ENCODE data around the gene NGDN.
"Not testable (repeated sequence)": the region's sequence is repeated elsewhere in the genome, so short reads cannot be mapped to it uniquely, and the experiment has no call there.

Gene NGDN

DNA sequence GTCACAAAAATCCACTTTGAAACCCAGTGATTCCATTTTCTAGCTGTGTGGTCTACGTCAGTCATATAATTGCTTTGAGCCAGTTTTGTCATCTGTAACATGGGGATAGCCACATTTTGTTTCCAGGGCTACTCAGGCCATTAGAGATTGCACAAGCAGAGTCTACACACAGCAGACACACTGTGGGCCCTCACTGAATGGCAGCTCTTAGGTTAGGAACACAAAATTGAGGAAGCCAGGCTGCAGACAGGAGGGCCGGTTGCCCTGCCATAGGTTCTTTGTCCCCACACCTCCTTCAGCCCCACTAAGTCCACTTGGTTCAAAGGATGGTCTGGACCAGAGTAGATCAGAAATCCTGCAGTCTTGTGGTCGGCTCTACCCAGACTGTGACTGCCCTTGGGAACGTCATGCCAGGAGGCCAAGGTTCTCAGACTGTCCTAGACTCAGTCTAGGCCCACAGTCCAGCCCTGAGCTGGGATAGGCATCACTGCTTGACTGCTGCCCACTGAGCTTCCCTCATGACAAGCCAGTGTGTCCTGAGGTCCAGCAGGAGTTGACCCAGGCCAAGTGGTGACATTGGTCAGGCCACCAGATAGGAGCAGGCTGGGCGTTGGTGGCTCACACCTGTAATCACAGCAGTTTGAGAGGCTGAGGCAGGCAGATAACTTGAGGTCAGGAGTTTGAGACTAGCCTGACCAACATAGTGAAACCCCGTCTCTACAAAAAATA, 30.2 kb upstream of the NGDN start:
- DNase-seq, result no peak

GRCh38 chr14:23441076-23441475, 28.4 kb upstream of the NGDN start:
- no peak for DNase-seq

GRCh38 chr14:23442721-23443356, 26.7 kb upstream of the NGDN start:
- DNase-seq, result no peak

DNA sequence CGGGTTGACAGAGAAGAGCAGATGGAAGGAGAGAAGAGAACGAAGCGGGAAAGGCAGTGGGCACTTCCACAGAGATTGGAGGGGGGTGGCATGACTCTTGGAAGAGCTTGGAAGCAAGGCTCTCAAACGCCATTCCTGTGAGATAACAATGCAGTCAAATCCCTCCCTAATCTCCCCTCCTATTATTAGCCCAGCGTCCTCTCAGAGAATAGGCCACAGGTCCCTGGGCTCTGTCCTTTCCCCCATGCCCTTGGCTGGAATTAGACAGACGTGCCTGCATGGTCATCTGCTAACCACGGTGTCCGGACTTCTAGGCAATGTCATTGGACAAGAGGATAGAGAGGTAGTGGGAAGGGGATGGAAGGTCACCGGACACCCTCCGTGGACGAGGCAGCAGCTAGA, 26.1 kb upstream of the NGDN start:
- DNase-seq, result no peak

DNA sequence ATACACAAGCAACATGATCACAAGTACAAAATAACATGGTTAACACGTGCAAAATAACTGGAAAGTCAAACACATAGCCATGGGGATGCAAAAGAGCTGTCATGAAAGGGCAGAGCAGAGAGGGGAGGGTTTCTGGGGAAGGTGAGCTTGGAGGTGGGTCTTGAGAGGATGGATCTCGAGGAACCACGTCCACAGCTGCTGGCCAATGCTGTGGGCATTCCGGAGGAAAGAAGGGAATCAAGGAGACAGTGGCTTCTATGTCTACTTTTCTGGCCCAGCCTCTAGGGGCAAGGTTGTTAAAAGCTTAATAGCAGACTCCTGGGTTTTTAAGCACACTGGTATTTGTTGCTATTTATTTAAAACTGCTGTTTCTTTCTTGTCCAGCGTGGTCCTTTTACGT, 25.6 kb upstream of the NGDN start:
- DNase-seq, result no peak

GRCh38 chr14:23444314-23444713, 25.2 kb upstream of the NGDN start:
- DNase-seq, result no peak

GRCh38 chr14:23445773-23446172, 23.7 kb upstream of the NGDN start:
- DNase-seq, result no peak

DNA sequence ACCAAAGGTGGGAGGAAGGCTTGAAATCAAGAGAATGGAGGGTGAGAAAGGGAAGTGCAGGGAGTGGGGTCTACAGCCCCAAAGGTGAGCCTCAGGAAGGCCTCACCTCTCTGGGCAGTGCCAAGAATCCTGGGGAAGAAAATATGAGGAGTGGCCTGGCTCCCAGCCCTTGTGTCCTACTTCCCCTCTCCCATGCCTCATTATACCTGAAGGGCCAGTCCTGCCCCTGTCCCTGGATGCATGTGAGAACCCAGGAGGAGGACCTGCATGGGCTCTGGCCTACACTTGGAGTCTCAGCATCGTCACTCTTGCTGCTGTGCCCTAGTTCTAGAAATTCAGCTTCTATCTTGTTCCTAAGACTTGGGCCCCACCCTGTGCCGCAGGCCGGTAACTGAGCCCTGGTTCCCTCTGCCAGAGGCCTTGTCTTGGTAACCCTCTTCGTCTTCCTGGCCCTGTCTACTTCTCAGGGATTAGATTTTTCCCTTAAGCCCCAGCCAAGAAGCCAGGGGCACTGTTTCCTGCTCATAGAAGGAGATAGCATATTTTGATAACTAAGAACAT, 23.1 kb upstream of the NGDN start:
- no peak for DNase-seq

DNA sequence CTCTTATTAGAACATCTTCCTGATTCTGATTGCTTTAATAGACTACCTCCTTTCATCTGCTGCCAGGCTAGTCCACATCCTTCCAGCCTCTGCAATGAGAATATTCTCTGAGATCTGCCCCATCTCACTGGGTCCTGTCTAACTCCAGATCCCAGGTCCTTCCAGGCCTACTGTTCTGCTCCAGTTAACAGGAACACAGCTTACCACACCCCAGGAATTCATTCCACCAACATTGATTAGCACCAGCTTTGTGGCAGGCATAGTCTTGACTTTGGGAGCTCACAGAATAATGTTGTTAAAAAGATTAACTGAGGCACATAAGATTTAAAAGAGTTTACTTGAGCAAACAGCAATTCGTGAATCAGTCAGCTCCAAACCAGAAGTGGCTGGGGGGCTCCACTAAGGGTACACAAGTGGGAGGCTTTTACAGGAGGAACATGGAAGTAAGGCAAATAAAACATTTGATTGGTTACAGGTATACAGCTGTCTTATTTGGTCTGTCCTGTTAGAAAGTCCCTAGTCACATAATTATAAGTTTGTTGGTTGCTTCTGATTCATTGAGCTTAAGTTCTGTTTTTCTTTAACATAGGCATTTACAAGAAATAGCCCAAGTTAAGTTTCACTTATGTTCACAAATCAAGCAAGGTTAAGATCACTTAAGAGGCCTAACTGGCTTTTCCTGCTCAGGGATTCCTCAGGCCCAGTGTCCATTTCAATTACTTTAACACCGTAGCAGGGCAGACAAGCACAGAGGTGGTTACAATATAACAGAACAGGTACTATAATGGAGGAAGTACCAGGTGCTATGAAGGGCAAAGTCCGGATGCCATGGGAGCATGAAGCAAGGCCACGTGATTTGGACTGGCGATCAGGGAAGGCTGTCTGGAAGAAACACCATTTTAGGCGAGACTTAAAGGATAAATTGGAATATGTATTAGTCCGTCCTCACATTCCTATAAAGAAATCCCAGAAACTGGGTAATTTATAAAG, 21.8 kb upstream of the NGDN start:
- DNase-seq, result no peak

GRCh38 chr14:23449314-23449713, 20.2 kb upstream of the NGDN start:
- DNase-seq, result no peak

DNA sequence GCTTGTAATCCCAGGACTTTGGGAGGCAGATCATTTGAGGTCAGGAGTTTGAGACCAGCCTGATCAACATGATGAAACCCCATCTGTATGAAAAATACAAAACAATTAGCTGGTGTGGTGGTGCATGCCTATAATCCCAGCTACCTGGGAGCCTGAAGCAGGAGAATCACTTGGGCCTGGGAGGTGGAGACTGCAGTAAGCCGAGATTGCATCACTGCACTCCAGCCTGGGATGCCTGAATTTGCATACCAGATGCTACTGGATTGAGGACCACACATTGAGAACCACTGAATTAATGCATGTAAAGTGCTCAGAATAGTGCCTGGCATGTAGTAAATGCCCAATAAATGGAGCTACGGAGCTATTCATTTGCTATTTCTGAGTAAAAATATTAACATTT, 19.1 kb upstream of the NGDN start:
- no peak for DNase-seq

DNA sequence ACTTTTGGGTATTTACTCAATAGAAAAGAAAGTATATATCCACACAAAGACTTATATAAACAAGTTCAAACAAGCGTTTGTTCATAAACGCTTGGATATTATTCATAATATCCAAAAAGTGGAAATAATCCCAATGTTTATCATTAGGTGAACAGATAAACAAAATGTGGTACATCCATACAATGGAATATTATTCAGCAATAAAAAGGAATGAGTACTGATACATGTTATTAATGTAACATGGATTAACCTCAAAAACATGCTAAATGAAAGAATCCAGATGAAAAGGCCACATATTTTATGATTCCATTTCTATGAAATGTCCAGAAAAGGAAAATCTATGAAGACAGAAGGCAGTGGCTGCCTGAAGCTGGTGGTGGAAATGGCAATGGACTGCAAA, 17.3 kb upstream of the NGDN start:
- no peak for DNase-seq

DNA sequence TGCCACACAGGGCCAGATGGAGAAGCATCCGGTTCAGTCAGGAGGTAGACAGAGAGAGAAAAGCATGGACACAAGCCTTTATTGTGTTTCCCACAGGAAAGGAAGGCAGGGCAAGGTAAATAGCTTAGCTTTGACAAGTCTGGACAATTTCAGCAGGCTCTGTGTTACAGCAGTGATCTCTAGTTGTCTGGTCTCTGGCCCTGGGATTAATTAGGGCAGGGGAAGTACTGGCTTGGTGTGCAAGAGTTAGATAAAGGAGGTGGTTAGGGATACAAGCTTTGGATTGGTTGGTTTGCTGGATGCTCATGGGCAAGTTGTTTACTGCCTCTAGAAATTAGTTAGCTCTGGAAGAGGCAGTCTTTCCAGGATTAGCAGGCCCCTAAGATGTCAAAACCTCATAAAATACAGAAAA, 15.1 kb upstream of the NGDN start:
- no peak for DNase-seq

GRCh38 chr14:23456883-23457586, 12.5 kb upstream of the NGDN start:
- DNase-seq, result not testable (repeated sequence)

- no peak for DNase-seq
Measured at GRCh38 chr14:23457587-23458445, 11.7 kb upstream of the NGDN start.

DNA sequence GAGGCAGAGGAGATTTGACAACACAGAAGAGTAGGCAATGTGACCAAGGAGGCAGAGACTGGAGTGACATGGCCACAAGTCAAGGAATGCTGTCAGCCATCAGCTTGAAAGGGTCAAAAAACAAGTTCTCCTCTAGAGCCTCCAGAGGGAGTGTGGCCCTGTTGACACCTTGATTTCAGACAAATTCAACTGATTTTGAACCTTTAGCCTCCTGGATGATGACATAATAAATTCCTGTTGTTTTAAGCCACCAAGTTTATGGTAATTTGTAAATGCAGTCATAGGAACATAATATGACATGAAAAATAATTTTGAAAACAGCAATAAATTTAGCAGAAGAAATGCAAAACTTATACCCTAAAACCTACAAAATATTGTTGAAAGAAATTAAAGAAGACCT, 8.5 kb upstream of the NGDN start:
- no peak for DNase-seq

DNA sequence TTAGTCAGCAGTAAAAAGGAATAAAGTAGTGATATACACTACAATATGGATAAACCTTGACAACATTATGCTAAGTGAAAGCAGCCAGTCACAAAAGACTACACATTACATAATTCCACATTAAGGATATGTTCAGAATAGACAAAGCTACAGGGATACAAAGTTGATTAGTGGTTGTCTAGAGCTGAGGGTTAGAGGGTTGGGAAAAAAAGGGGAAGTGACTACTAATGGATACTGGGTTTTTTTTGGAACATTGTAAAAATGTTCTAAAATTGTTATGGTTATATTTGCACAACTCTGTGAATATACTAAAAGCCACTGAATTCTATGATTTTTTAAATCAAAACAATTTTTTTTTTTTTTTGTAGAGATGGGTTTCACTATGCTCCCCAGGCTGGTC, 4.8 kb upstream of the NGDN start:
- DNase-seq, result no peak

- no peak for DNase-seq
Measured at GRCh38 chr14:23465261-23465660, 4.2 kb upstream of the NGDN start.

GRCh38 chr14:23468704-23469126, 788 bp upstream of the NGDN start:
- DNase-seq, result no peak

GRCh38 chr14:23469906-23470403, 452 bp downstream of the NGDN start:
- no peak for DNase-seq

DNA sequence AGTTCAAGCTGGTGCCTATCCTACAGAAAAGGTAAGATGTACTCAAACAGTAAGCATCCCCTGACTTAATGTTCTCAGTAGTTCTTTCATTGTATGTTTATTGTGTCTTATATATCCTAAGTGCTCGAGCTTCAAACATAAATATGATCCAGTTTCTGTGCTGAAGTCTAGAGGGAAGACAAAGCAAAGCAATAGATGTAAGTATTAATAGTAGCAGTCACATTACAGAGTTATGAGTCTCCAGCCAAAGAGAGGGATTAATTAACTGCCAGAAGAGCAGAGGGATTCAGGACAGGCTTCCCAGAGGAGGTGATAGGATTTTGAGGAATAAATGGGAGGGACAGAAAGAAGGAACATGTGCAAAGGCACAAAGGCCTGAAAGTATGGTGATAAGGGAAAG, 1.4 kb downstream of the NGDN start:
- DNase-seq, result no peak
